HepG2 (cell line): ENCODE results near the gene TRAPPC3. TPM values are rescaled to one million over a fixed set of nuclear protein-coding genes. Genes with fewer than 3 reads are reported as not detected.

Experiments
- GTF2F1 ChIP-seq: fragments of 150-350 bp; IDR thresholded peaks from 2 replicates; pipeline ENCODE4 v1.6.1; 2014; ENCODE audit warnings: low read length
- HES4 ChIP-seq: sonication (generic); formaldehyde crosslinking; IDR thresholded peaks from 2 replicates; pipeline ENCODE4 v1.9.0; 2021; ENCODE audit warnings: mild to moderate bottlenecking, missing genetic modification reagents, borderline replicate concordance
- HNRNPK ChIP-seq: fragments of 200-400 bp; formaldehyde crosslinking; IDR thresholded peaks from 2 replicates; pipeline ENCODE4 v1.6.1; 2018; ENCODE audit warnings: low read length, low read depth, moderate library complexity, mild to moderate bottlenecking; ENCODE audit not compliant: poor library complexity, severe bottlenecking
- POLR2G ChIP-seq: fragments of 200-400 bp; formaldehyde crosslinking; IDR thresholded peaks from 2 replicates; pipeline ENCODE4 v1.6.1; 2018; ENCODE audit warnings: mild to moderate bottlenecking, low read depth, low read length, moderate library complexity
- SIX1 ChIP-seq: sonication (generic); formaldehyde crosslinking; IDR thresholded peaks from 2 replicates; pipeline ENCODE4 v1.4.0; 2020; ENCODE audit warnings: missing genetic modification reagents, borderline replicate concordance
- SNRNP70 ChIP-seq: fragments of 200-400 bp; formaldehyde crosslinking; IDR thresholded peaks from 2 replicates; pipeline ENCODE4 v1.6.1; 2017; ENCODE audit warnings: mild to moderate bottlenecking, low read depth, low read length, moderate library complexity
- SRSF4 ChIP-seq: fragments of 200-400 bp; formaldehyde crosslinking; IDR thresholded peaks from one replicate; pipeline ENCODE4 v1.6.1; 2018; ENCODE audit warnings: mild to moderate bottlenecking, low read depth, low read length, moderate library complexity; ENCODE audit not compliant: poor library complexity, severe bottlenecking
- ZFP36L2 ChIP-seq: sonication (generic); formaldehyde crosslinking; IDR thresholded peaks from 2 replicates; pipeline ENCODE4 v1.4.0; 2020; ENCODE audit warnings: missing genetic modification reagents
- ZNF431 ChIP-seq: sonication (generic); formaldehyde crosslinking; IDR thresholded peaks from 2 replicates; pipeline ENCODE4 v1.9.0; 2022; ENCODE audit warnings: missing genetic modification reagents, low read depth, mild to moderate bottlenecking, borderline replicate concordance
- ZNF543 ChIP-seq: sonication (generic); formaldehyde crosslinking; IDR thresholded peaks from 2 replicates; pipeline ENCODE4 v1.4.0; 2020; ENCODE audit warnings: mild to moderate bottlenecking, missing genetic modification reagents
- ZNF709 ChIP-seq: sonication (generic); formaldehyde crosslinking; IDR thresholded peaks from 2 replicates; pipeline ENCODE4 v1.5.0; 2020; ENCODE audit warnings: mild to moderate bottlenecking, missing genetic modification reagents
- ZNF772 ChIP-seq: sonication (generic); formaldehyde crosslinking; IDR thresholded peaks from 2 replicates; pipeline ENCODE4 v1.5.0; 2020; ENCODE audit warnings: mild to moderate bottlenecking, missing genetic modification reagents
- ZSCAN20 ChIP-seq: sonication (generic); formaldehyde crosslinking; IDR thresholded peaks from 2 replicates; pipeline ENCODE4 v1.4.0; 2020; ENCODE audit warnings: missing genetic modification reagents, mild to moderate bottlenecking, borderline replicate concordance
- polyA plus RNA-seq, 8 experiments: library from polyadenylated mRNA; depleted of rRNA in 3 of 8; stranded (reverse) in 7 of 8; unstranded in 1 of 8; fragments of >200 nt; fragmentation: Illumina TruSeq in 4 of 8; extraction: Trizol in 4 of 8; gene quantifications; 2 replicates each; pipeline versions ENCODE4 v1.2.1 to v1.2.3, GENCODE V29; 2011 to 2016; ENCODE audit warnings: low read depth in 4 of 8, missing spikeins in 1 of 8, mixed read lengths in 1 of 8; ENCODE audit not compliant: insufficient read depth in 1 of 8
- total RNA-seq, 5 experiments: library from RNA; depleted of rRNA; stranded (reverse); fragments of >200 nt; fragmentation: Illumina TruSeq; extraction: Trizol; gene quantifications; 2 replicates each; pipeline ENCODE4 v1.2.3, GENCODE V29; 2016; ENCODE audit warnings: low read depth in 1 of 5
- TF ChIP-seq, protein P1 (sequence below): sonication (generic); formaldehyde crosslinking; IDR thresholded peaks from 2 replicates; pipeline ENCODE4 v1.8.1; 2023; ENCODE audit warnings: mild to moderate bottlenecking, missing genetic modification reagents
- TF ChIP-seq, protein P2 (sequence below): sonication (generic); formaldehyde crosslinking; IDR thresholded peaks from 2 replicates; pipeline ENCODE4 v1.5.1; 2020; ENCODE audit warnings: missing genetic modification reagents, mild to moderate bottlenecking, borderline replicate concordance
- TF ChIP-seq, protein P3 (sequence below), 2 experiments: sonication (generic) in 1 of 2; formaldehyde crosslinking in 1 of 2; IDR thresholded peaks; 2 replicates each; pipeline versions ENCODE4 v1.4.0 to v1.6.1; 2016 to 2020; ENCODE audit warnings: borderline replicate concordance in 1 of 2, low read depth in 1 of 2, mild to moderate bottlenecking in 1 of 2, missing genetic modification reagents in 1 of 2
- TF ChIP-seq, protein P4 (sequence below): sonication (generic); formaldehyde crosslinking; IDR thresholded peaks from 2 replicates; pipeline ENCODE4 v1.4.0; 2020; ENCODE audit warnings: missing genetic modification reagents

TRAPPC3 gene
- total and polyA plus RNA-seq, 2 of the 13 experiments (the other 11 are each of a cell fraction or from before 2014, with no cell fraction given) = 53.7 to 62.4 TPM

DNA sequence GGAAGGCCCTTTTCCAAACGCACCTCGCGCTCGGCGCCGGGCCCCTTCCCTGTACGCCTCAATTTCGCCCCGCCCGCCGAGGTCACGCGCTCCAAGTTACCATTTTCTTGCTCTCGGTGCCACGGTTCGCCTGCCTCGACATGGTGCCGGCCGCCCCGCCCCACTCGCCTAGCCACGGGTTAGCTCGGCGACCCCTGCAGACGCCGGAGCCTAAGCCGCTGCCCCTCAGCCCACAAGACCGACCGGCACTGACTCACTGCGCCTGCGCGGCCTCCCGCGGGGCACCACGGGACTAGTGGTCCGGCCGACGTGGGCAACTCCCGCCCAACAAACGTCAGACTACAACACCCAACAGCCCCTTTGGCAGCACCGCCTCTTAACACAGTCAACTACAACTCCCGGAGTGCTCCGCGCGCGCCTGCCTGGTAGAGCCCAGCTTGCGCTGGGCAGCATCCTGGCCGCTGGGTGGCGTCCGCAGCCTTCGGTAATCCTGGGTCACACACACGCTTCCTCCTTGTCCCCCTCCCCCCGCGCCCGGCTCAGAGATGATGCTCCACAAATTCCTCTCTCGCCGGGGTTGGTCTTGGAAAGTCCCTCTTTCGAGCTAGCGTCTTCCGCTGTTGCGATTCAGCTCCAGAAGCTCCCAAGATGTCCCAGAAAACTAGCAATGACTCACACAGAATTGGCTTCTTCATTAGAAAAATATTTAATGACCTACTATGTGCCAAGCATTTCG, at the start of gene TRAPPC3 (continued):
- peak; percentile 74 for TF ChIP-seq HNRNPK
- TF ChIP-seq SIX1 = no peak
- TF ChIP-seq, protein P1, sequence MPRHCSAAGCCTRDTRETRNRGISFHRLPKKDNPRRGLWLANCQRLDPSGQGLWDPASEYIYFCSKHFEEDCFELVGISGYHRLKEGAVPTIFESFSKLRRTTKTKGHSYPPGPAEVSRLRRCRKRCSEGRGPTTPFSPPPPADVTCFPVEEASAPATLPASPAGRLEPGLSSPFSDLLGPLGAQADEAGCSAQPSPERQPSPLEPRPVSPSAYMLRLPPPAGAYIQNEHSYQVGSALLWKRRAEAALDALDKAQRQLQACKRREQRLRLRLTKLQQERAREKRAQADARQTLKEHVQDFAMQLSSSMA = peak; percentile 67; the same call in 1 of the 2 replicates
- no peak for TF ChIP-seq GTF2F1
- TF ChIP-seq ZNF431 (CRISPR knock-in tag) = no peak
- TF ChIP-seq ZSCAN20 (CRISPR knock-in tag) = peak; percentile 24; the same call in 1 of the 2 replicates
- peak; percentile 59; the same call in 1 of the 2 replicates for TF ChIP-seq ZNF543 (CRISPR knock-in tag)
- no peak for TF ChIP-seq SRSF4
- TF ChIP-seq, protein P2, sequence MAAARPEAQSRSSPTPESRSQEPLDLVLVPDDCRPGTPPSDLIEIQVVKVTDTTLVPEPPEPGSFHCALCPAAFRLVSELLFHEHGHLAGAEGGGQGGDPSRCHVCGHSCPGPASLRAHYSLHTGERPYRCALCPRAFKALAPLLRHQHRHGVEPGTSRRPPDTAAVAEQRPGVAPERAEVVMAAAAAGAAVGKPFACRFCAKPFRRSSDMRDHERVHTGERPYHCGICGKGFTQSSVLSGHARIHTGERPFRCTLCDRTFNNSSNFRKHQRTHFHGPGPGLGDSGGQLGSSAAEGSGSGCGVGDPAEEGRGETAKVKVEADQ (CRISPR knock-in tag) = peak; percentile 89; the same call in 1 of the 2 replicates
- TF ChIP-seq POLR2G = peak; percentile 83
- no peak for TF ChIP-seq HES4 (CRISPR knock-in tag)
- TF ChIP-seq ZFP36L2 = no peak
- TF ChIP-seq SNRNP70 = no peak
- TF ChIP-seq, protein P3, sequence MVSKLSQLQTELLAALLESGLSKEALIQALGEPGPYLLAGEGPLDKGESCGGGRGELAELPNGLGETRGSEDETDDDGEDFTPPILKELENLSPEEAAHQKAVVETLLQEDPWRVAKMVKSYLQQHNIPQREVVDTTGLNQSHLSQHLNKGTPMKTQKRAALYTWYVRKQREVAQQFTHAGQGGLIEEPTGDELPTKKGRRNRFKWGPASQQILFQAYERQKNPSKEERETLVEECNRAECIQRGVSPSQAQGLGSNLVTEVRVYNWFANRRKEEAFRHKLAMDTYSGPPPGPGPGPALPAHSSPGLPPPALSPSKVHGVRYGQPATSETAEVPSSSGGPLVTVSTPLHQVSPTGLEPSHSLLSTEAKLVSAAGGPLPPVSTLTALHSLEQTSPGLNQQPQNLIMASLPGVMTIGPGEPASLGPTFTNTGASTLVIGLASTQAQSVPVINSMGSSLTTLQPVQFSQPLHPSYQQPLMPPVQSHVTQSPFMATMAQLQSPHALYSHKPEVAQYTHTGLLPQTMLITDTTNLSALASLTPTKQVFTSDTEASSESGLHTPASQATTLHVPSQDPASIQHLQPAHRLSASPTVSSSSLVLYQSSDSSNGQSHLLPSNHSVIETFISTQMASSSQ (IDR thresholded peaks at IDR 0.05; ENCODE audit: low read depth) = no peak
- TF ChIP-seq, protein P3 (CRISPR knock-in tag; IDR thresholded peaks at IDR 0.05; ENCODE audit: borderline replicate concordance) = peak; percentile 62; the same call in 1 of the 2 replicates
- TF ChIP-seq, protein P4, sequence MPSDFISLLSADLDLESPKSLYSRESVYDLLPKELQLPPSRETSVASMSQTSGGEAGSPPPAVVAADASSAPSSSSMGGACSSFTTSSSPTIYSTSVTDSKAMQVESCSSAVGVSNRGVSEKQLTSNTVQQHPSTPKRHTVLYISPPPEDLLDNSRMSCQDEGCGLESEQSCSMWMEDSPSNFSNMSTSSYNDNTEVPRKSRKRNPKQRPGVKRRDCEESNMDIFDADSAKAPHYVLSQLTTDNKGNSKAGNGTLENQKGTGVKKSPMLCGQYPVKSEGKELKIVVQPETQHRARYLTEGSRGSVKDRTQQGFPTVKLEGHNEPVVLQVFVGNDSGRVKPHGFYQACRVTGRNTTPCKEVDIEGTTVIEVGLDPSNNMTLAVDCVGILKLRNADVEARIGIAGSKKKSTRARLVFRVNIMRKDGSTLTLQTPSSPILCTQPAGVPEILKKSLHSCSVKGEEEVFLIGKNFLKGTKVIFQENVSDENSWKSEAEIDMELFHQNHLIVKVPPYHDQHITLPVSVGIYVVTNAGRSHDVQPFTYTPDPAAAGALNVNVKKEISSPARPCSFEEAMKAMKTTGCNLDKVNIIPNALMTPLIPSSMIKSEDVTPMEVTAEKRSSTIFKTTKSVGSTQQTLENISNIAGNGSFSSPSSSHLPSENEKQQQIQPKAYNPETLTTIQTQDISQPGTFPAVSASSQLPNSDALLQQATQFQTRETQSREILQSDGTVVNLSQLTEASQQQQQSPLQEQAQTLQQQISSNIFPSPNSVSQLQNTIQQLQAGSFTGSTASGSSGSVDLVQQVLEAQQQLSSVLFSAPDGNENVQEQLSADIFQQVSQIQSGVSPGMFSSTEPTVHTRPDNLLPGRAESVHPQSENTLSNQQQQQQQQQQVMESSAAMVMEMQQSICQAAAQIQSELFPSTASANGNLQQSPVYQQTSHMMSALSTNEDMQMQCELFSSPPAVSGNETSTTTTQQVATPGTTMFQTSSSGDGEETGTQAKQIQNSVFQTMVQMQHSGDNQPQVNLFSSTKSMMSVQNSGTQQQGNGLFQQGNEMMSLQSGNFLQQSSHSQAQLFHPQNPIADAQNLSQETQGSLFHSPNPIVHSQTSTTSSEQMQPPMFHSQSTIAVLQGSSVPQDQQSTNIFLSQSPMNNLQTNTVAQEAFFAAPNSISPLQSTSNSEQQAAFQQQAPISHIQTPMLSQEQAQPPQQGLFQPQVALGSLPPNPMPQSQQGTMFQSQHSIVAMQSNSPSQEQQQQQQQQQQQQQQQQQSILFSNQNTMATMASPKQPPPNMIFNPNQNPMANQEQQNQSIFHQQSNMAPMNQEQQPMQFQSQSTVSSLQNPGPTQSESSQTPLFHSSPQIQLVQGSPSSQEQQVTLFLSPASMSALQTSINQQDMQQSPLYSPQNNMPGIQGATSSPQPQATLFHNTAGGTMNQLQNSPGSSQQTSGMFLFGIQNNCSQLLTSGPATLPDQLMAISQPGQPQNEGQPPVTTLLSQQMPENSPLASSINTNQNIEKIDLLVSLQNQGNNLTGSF (CRISPR knock-in tag) = no peak
- peak; percentile 84 for TF ChIP-seq ZNF772 (CRISPR knock-in tag)
- TF ChIP-seq ZNF709 (CRISPR knock-in tag) = 0 out of 2 replicates have a peak, but pooled peaks have one; percentile 32
